Activated naive CD8-positive, alpha-beta T cell treated with anti-CD3 and anti-CD28 coated beads, Interleukin-2, amount 50 U/mL, for 16 hours (primary cell): ENCODE results near the gene TECPR1.

ENCODE experiments used
- DNase-seq: peaks from one replicate; pipeline ENCODE4 v3.0.0-alpha.2; 2020; ENCODE audit warnings: low read depth, low spot score

Gene TECPR1

GRCh38 chr7:98211221-98211675 lies 40.8 kb downstream of the TECPR1 start, which contains the start of gene BHLHA15:
BHLHA15 (plus strand) TSS chr7:98211439; CDS start chr7:98212310, 871 bp downstream.
- no peak for DNase-seq

- DNase-seq, result no peak
Observed at GRCh38 chr7:98210513-98211220, 41.4 kb downstream of the TECPR1 start.

- no peak for DNase-seq
Observed at GRCh38 chr7:98209166-98209920, 42.7 kb downstream of the TECPR1 start.

GRCh38 chr7:98206451-98207330 lies 45.3 kb downstream of the TECPR1 start:
- DNase-seq, result no peak

GRCh38 chr7:98205162-98205845 lies 46.7 kb downstream of the TECPR1 start:
- no peak for DNase-seq

- no peak for DNase-seq
Observed at GRCh38 chr7:98204670-98205069, 47.4 kb downstream of the TECPR1 start.

- DNase-seq, result no peak
Observed at GRCh38 chr7:98203964-98204605, 47.9 kb downstream of the TECPR1 start.

- no peak for DNase-seq
Observed at GRCh38 chr7:98203261-98203963, 48.6 kb downstream of the TECPR1 start.

- DNase-seq, result peak; percentile 50
Observed at GRCh38 chr7:98202367-98203195, 49.5 kb downstream of the TECPR1 start.

GRCh38 chr7:98200364-98200763 lies 51.7 kb downstream of the TECPR1 start:
- DNase-seq, result no peak

GRCh38 chr7:98199131-98199530 lies 52.9 kb downstream of the TECPR1 start:
- no peak for DNase-seq

GRCh38 chr7:98196706-98197605 lies 55.1 kb downstream of the TECPR1 start:
- DNase-seq, result no peak

- DNase-seq, result no peak
Observed at GRCh38 chr7:98194672-98195457, 57.2 kb downstream of the TECPR1 start.

- no peak for DNase-seq
Observed at GRCh38 chr7:98194186-98194585, 57.8 kb downstream of the TECPR1 start.

GRCh38 chr7:98193474-98194180 lies 58.4 kb downstream of the TECPR1 start:
- DNase-seq, result no peak

GRCh38 chr7:98192781-98193457 lies 59.1 kb downstream of the TECPR1 start:
- no peak for DNase-seq
